GM21529 (cell line): ENCODE measurements around the gene RASGRF2.

Source experiments
- ATAC-seq: cut with Tn5 transposase; IDR thresholded peaks from one replicate; pipeline ENCODE4 v1.9.1; 2021; ENCODE audit not compliant: unreplicated experiment

RASGRF2 gene

GRCh38 chr5:81195335-81195929 is 235.3 kb downstream of the RASGRF2 start:
- ATAC-seq, result no peak

- no peak for ATAC-seq
Measured at GRCh38 chr5:81202655-81203054, 242.5 kb downstream of the RASGRF2 start.

- no peak for ATAC-seq
Measured at GRCh38 chr5:81203729-81204128, 243.6 kb downstream of the RASGRF2 start.

GRCh38 chr5:81204205-81204604 is 244.0 kb downstream of the RASGRF2 start:
- no peak for ATAC-seq

GRCh38 chr5:81205058-81205457 is 244.9 kb downstream of the RASGRF2 start:
- ATAC-seq, result no peak

- ATAC-seq, result no peak
Measured at GRCh38 chr5:81207009-81207408, 246.8 kb downstream of the RASGRF2 start.

GRCh38 chr5:81208904-81209303 is 248.7 kb downstream of the RASGRF2 start:
- no peak for ATAC-seq

GRCh38 chr5:81209386-81209785 is 249.2 kb downstream of the RASGRF2 start:
- no peak for ATAC-seq

- ATAC-seq, result no peak
Measured at GRCh38 chr5:81209869-81210493, 249.8 kb downstream of the RASGRF2 start.

- peak; percentile 72 for ATAC-seq
Measured at GRCh38 chr5:81212211-81212751, 252.1 kb downstream of the RASGRF2 start.

- no peak for ATAC-seq
Measured at GRCh38 chr5:81213070-81213469, 252.9 kb downstream of the RASGRF2 start.

- no peak for ATAC-seq
Measured at GRCh38 chr5:81214848-81215247, 254.7 kb downstream of the RASGRF2 start.

- no peak for ATAC-seq
Measured at GRCh38 chr5:81216152-81216551, 256.0 kb downstream of the RASGRF2 start.

- no peak for ATAC-seq
Measured at GRCh38 chr5:81219389-81219788, 259.2 kb downstream of the RASGRF2 start.

GRCh38 chr5:81222285-81222684 is 262.1 kb downstream of the RASGRF2 start:
- no peak for ATAC-seq

GRCh38 chr5:81225463-81225862 is 265.3 kb downstream of the RASGRF2 start:
- ATAC-seq, result no peak

GRCh38 chr5:81226286-81226685 is 266.1 kb downstream of the RASGRF2 start:
- ATAC-seq, result no peak

GRCh38 chr5:81226949-81227348 is 266.8 kb downstream of the RASGRF2 start:
- ATAC-seq, result no peak

- no peak for ATAC-seq
Measured at GRCh38 chr5:81228084-81228483, 267.9 kb downstream of the RASGRF2 start.

GRCh38 chr5:81230416-81230815 is 270.3 kb downstream of the RASGRF2 start:
- no peak for ATAC-seq

- ATAC-seq, result no peak
Measured at GRCh38 chr5:81232464-81233079, 272.4 kb downstream of the RASGRF2 start.

GRCh38 chr5:81233080-81233634 is 273.0 kb downstream of the RASGRF2 start, which contains the start of gene CKMT2:
Gene CKMT2 (plus strand): TSS chr5:81233322. CDS start chr5:81251133, 17,811 bp downstream.
- ATAC-seq, result no peak
